Measurements from ENCODE around the gene TFPI.
"Not testable (repeated sequence)": the region's sequence is repeated elsewhere in the genome, so short reads cannot be mapped to it uniquely, and the experiment has no call there.

Gene TFPI

GRCh38 chr2:187528042-187528441 lies 26.2 kb downstream of the TFPI start:
- Histone ChIP-seq H3K36me3 (ENCODE audit: insufficient read depth, low read length) (no peaks in the 10 kb centered on the region; the same call in 1 of the 2 replicates), H3K9me3 (ENCODE audit: control insufficient read depth, insufficient read depth, low read length) (no peaks in the 10 kb centered on the region), H3K4me1 (ENCODE audit: insufficient read depth, low read length) (peaks cover 4% of the 10 kb centered on the region; the same call in 1 of the 2 replicates), H3K9ac (ENCODE audit: low read depth, low read length) (no peak overlapping the region)

DNA sequence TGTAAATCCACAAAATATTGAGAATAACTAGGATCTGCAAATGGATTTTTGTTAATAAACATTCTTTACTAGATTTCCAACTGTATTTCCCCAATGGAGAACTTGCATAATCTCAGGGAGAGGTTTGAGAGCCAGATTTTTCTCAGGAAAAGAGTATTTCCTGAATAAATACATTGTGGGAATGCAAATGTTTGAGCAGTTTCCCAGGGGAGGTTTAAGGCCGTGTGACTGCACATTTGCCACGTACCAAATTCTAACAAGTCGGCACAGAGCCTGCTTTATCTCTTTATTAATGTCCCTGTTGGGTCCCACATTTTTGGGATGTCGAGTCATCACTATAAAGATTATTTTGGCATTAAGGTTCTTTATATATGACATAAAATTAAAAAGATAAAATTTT lies 27.0 kb downstream of the TFPI start:
- H3K9me3 ChIP-seq (ENCODE audit: control insufficient read depth, insufficient read depth, low read length): no peaks in the 10 kb centered on the region
- H3K9ac ChIP-seq (ENCODE audit: low read depth, low read length): no peak overlapping the region
- peaks cover 4% of the 10 kb centered on the region; the same call in 1 of the 2 replicates for H3K4me1 ChIP-seq (ENCODE audit: insufficient read depth, low read length)
- no peaks in the 10 kb centered on the region for H3K36me3 ChIP-seq (ENCODE audit: insufficient read depth, low read length)

DNA sequence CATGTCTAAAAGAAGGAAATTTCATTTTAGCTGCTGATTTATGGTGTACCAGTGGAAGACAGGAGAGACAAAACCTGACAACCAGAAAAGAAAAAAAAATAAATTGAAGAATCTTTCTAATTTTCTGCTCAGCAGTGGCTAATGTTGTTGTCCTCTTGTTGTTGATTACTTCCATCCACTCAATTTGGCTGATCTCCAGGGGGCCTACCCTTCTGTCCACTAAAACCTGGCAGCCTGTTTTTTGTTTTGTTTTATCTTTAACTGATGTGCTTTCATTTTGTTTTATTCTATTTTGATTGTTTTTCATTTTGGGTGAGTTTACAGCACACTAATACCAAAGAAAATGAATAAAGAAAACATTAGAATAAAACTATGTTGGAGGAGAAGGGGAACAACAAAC lies 27.4 kb downstream of the TFPI start:
- H3K4me1 ChIP-seq (ENCODE audit: insufficient read depth, low read length): peaks cover 4% of the 10 kb centered on the region; the same call in 1 of the 2 replicates
- H3K36me3 ChIP-seq (ENCODE audit: insufficient read depth, low read length): no peaks in the 10 kb centered on the region
- no peaks in the 10 kb centered on the region for H3K9me3 ChIP-seq (ENCODE audit: control insufficient read depth, insufficient read depth, low read length)
- H3K9ac ChIP-seq (ENCODE audit: low read depth, low read length): no peak overlapping the region

GRCh38 chr2:187525163-187525900 lies 28.9 kb downstream of the TFPI start:
- no peaks in the 10 kb centered on the region for H3K9me3 ChIP-seq (ENCODE audit: control insufficient read depth, insufficient read depth, low read length)
- H3K9ac ChIP-seq (ENCODE audit: low read depth, low read length): no peak overlapping the region
- H3K36me3 ChIP-seq (ENCODE audit: insufficient read depth, low read length): no peaks in the 10 kb centered on the region
- H3K4me1 ChIP-seq (ENCODE audit: insufficient read depth, low read length): peaks cover 5% of the 10 kb centered on the region; the same call in 1 of the 2 replicates

DNA sequence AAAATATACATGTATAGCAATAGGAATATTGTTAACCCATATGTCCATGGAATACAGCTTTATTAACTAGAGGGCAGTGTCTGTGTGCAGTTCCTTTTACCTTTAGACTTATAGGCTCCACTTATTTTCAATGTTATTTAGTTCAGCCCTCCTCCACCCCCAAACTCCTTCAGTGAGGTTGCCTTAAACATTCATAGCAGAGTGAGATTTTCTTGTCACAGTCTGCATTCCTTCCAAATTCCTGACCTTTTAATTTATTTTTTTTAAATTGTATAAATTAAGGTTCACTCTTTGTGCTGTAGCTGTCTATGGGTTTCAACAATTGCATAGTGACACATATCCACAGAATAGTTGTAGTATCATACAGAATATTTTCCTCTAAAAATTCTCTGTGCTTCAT lies 30.9 kb downstream of the TFPI start:
- H3K9me3 ChIP-seq (ENCODE audit: control insufficient read depth, insufficient read depth, low read length): no peaks in the 10 kb centered on the region; the same call in 1 of the 2 replicates
- H3K36me3 ChIP-seq (ENCODE audit: insufficient read depth, low read length): no peaks in the 10 kb centered on the region
- peaks cover 18% of the 10 kb centered on the region for H3K4me1 ChIP-seq (ENCODE audit: insufficient read depth, low read length)
- H3K9ac ChIP-seq (ENCODE audit: low read depth, low read length): no peak overlapping the region

DNA sequence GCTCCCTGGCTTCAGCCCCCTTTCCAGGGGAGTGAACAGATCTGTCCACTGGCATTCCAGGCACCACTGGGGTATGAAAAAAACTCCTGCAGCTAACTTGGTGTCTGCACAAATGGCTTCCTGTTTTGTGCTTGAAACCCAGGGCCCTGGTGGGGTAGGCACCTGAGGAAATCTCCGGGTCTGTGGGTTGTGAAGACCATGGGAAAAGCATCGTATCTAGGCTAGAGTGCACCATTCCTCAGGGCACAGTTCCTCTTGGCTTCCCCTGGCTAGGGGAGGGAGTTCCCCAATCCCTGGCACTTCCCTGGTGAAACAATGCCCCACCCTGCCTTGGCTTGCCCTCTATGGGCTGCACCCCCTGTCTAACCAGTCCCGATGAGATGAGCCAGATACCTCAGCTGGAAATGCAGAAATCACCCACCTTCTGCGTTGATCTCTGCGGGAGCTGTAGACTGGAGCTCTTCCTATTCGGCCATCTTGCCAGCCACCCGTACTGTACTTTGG lies 34.1 kb downstream of the TFPI start:
- Histone ChIP-seq H3K9me3 (ENCODE audit: control insufficient read depth, insufficient read depth, low read length) (no peaks in the 10 kb centered on the region; the same call in 1 of the 2 replicates), H3K9ac (ENCODE audit: low read depth, low read length) (peak overlapping the region; percentile 22; the same call in 1 of the 2 replicates), H3K4me1 (ENCODE audit: insufficient read depth, low read length) (peaks cover 14% of the 10 kb centered on the region), H3K36me3 (ENCODE audit: insufficient read depth, low read length) (no peaks in the 10 kb centered on the region; the same call in 1 of the 2 replicates)

GRCh38 chr2:187519419-187520120 lies 34.7 kb downstream of the TFPI start:
- Histone ChIP-seq H3K4me1 (ENCODE audit: insufficient read depth, low read length) (peaks cover 14% of the 10 kb centered on the region), H3K36me3 (ENCODE audit: insufficient read depth, low read length) (no peaks in the 10 kb centered on the region; the same call in 1 of the 2 replicates), H3K9ac (ENCODE audit: low read depth, low read length) (peak overlapping the region; percentile 22; the same call in 1 of the 2 replicates), H3K9me3 (ENCODE audit: control insufficient read depth, insufficient read depth, low read length) (no peaks in the 10 kb centered on the region; the same call in 1 of the 2 replicates)

- H3K9ac ChIP-seq (ENCODE audit: low read depth, low read length); H3K36me3 ChIP-seq (ENCODE audit: insufficient read depth, low read length); H3K9me3 ChIP-seq (ENCODE audit: control insufficient read depth, insufficient read depth, low read length): not testable (repeated sequence)
- peaks cover 14% of the 10 kb centered on the region for H3K4me1 ChIP-seq (ENCODE audit: insufficient read depth, low read length)
Observed at GRCh38 chr2:187517750-187518361, 36.4 kb downstream of the TFPI start.

GRCh38 chr2:187516630-187517510 lies 37.4 kb downstream of the TFPI start:
- H3K9ac ChIP-seq (ENCODE audit: low read depth, low read length); H3K36me3 ChIP-seq (ENCODE audit: insufficient read depth, low read length); H3K9me3 ChIP-seq (ENCODE audit: control insufficient read depth, insufficient read depth, low read length): not testable (repeated sequence)
- H3K4me1 ChIP-seq (ENCODE audit: insufficient read depth, low read length): peaks cover 14% of the 10 kb centered on the region

- no peaks in the 10 kb centered on the region; the same call in 1 of the 2 replicates for H3K9me3 ChIP-seq (ENCODE audit: control insufficient read depth, insufficient read depth, low read length)
- H3K36me3 ChIP-seq (ENCODE audit: insufficient read depth, low read length): no peaks in the 10 kb centered on the region; the same call in 1 of the 2 replicates
- peaks cover 20% of the 10 kb centered on the region for H3K4me1 ChIP-seq (ENCODE audit: insufficient read depth, low read length)
- H3K9ac ChIP-seq (ENCODE audit: low read depth, low read length): no peak overlapping the region
Observed at GRCh38 chr2:187514930-187515329, 39.3 kb downstream of the TFPI start.

- peaks cover 18% of the 10 kb centered on the region for H3K4me1 ChIP-seq (ENCODE audit: insufficient read depth, low read length)
- not testable (repeated sequence) for H3K36me3 ChIP-seq (ENCODE audit: insufficient read depth, low read length); H3K9ac ChIP-seq (ENCODE audit: low read depth, low read length); H3K9me3 ChIP-seq (ENCODE audit: control insufficient read depth, insufficient read depth, low read length)
Observed at GRCh38 chr2:187514235-187514829, 39.9 kb downstream of the TFPI start.

DNA sequence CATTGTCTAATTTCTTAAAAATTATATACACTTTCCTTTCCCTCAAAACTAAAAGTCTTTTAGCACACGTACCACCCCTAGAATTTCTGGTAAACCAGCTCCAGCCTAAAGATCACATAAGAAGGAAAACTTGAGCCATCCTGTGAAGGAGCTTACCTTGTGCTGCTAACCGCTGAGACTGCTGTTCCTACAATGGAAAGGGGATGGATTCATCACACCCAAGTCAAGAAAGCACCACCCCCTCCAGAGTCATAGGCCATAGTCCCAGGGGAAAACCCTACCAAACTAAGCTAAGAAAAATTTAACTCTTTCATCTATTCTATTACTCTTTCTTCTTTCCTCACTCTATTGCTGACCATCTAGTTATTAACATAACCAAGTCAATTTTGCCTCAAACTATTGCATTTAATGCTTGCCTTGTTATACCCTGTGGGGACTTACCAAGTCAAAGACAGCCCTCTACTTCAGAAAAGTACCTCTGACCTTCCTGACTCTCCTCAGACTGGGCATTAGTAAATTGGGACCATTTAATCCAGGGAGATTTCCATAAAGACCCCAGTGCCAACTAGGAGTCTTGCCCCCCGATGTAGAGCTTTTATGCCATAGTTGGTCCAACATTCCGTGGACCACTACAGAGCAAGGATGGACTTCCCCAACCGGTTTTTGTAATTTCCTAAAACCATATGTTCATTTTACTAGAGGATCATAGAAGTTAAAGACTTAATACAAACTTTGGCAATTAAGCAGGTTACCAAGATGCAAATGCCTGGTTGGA lies 40.6 kb downstream of the TFPI start:
- H3K36me3 ChIP-seq (ENCODE audit: insufficient read depth, low read length); H3K9me3 ChIP-seq (ENCODE audit: control insufficient read depth, insufficient read depth, low read length); H3K9ac ChIP-seq (ENCODE audit: low read depth, low read length): not testable (repeated sequence)
- H3K4me1 ChIP-seq (ENCODE audit: insufficient read depth, low read length): peaks cover 14% of the 10 kb centered on the region
